Mesenchymal stem cell (in vitro differentiated cells and primary cell): ENCODE measurements around the gene WIPF2.
A peak's percentile ranks its signal among the peaks of the same experiment; 100 is the strongest.
"Not testable (repeated sequence)": the region's sequence is repeated elsewhere in the genome, so short reads cannot be mapped to it uniquely, and the experiment has no call there.

Experiments used
- DNase-seq: peaks from one replicate; pipeline ENCODE4 v3.0.0-alpha.2; 2013
- H2AFZ ChIP-seq: one replicate; pipeline ENCODE4 v1.6.1; 2013; ENCODE audit warnings: low read depth, mild to moderate bottlenecking, control low read depth, inconsistent platforms, low read length, moderate library complexity
- H2AK5ac ChIP-seq: 2 replicates; pipeline ENCODE4 v1.6.1; 2013; ENCODE audit warnings: low read length, moderate library complexity, mild to moderate bottlenecking, inconsistent platforms; ENCODE audit not compliant: severe bottlenecking
- H2BK120ac ChIP-seq: one replicate; pipeline ENCODE4 v1.6.1; 2013; ENCODE audit warnings: low read depth, mild to moderate bottlenecking, inconsistent platforms, low read length, moderate library complexity
- H2BK12ac ChIP-seq, 2 experiments: one replicate each; pipeline ENCODE4 v1.6.1; 2013; ENCODE audit warnings: inconsistent platforms in 2 of 2, low read length in 2 of 2, mild to moderate bottlenecking in 2 of 2, moderate library complexity in 2 of 2, control low read depth in 1 of 2
- H2BK15ac ChIP-seq: one replicate; pipeline ENCODE4 v1.6.1; 2013; ENCODE audit warnings: mild to moderate bottlenecking, low read depth, inconsistent platforms; ENCODE audit not compliant: poor library complexity, severe bottlenecking
- H2BK5ac ChIP-seq: 2 replicates; pipeline ENCODE4 v1.6.1; 2013; ENCODE audit warnings: low read depth, mild to moderate bottlenecking, low read length, control low read depth, inconsistent platforms; ENCODE audit not compliant: poor library complexity, severe bottlenecking
- H3K14ac ChIP-seq, 2 experiments: one replicate each; pipeline ENCODE4 v1.6.1; 2013; ENCODE audit warnings: inconsistent platforms in 2 of 2, low read length in 2 of 2, control low read depth in 1 of 2, mild to moderate bottlenecking in 1 of 2, moderate library complexity in 1 of 2
- H3K18ac ChIP-seq, 2 experiments: one replicate each; pipeline ENCODE4 v1.6.1; 2013; ENCODE audit warnings: inconsistent platforms in 2 of 2, low read length in 2 of 2, control low read depth in 1 of 2, low read depth in 1 of 2, mild to moderate bottlenecking in 1 of 2
- H3K23ac ChIP-seq, 2 experiments: one replicate each; pipeline ENCODE4 v1.6.1; 2013; ENCODE audit warnings: inconsistent platforms in 2 of 2, low read length in 2 of 2, mild to moderate bottlenecking in 2 of 2, moderate library complexity in 2 of 2, control low read depth in 1 of 2
- H3K27ac ChIP-seq: 2 replicates; pipeline ENCODE4 v1.5.1; 2013; ENCODE audit warnings: mild to moderate bottlenecking, moderate library complexity, low read length, control low read depth, inconsistent platforms; ENCODE audit not compliant: poor library complexity, severe bottlenecking
- H3K27me3 ChIP-seq, 2 experiments: 2 replicates each; pipeline versions ENCODE4 v1.6.1 to v1.7.0; 2013; ENCODE audit warnings: low read length in 2 of 2, mild to moderate bottlenecking in 2 of 2, moderate library complexity in 2 of 2, control low read depth in 1 of 2, inconsistent platforms in 1 of 2; ENCODE audit not compliant: control insufficient read depth in 1 of 2, insufficient read depth in 1 of 2
- H3K36me3 ChIP-seq, 2 experiments: 2 replicates each; pipeline versions ENCODE4 v1.6.1 to v1.7.0; 2013; ENCODE audit warnings: low read length in 2 of 2, control low read depth in 1 of 2, inconsistent platforms in 1 of 2, low read depth in 1 of 2, mild to moderate bottlenecking in 1 of 2; ENCODE audit not compliant: insufficient read depth in 2 of 2, control insufficient read depth in 1 of 2
- H3K4ac ChIP-seq, 2 experiments: one replicate each; pipeline ENCODE4 v1.6.1; 2013; ENCODE audit warnings: inconsistent platforms in 2 of 2, low read length in 2 of 2, mild to moderate bottlenecking in 2 of 2, moderate library complexity in 2 of 2, control low read depth in 1 of 2, low read depth in 1 of 2
- H3K4me1 ChIP-seq: 2 replicates; pipeline ENCODE4 v1.6.1; 2013; ENCODE audit warnings: low read depth, low read length, control low read depth; ENCODE audit not compliant: control insufficient read depth, insufficient read depth
- H3K4me2 ChIP-seq: 2 replicates; pipeline ENCODE4 v1.6.1; 2013; ENCODE audit warnings: low read length, mild to moderate bottlenecking, inconsistent platforms; ENCODE audit not compliant: poor library complexity, severe bottlenecking
- H3K4me3 ChIP-seq, 2 experiments: 2 replicates each; pipeline versions ENCODE4 v1.5.1 to v1.7.0; 2013; ENCODE audit warnings: low read length in 2 of 2, mild to moderate bottlenecking in 2 of 2, control low read depth in 1 of 2, low read depth in 1 of 2; ENCODE audit not compliant: insufficient read depth in 1 of 2
- H3K79me1 ChIP-seq: replicated peaks from 2 replicates; pipeline ENCODE4 v1.6.1; 2013; ENCODE audit warnings: mild to moderate bottlenecking, control low read depth, low read length, inconsistent platforms; ENCODE audit not compliant: poor library complexity, severe bottlenecking
- H3K9ac ChIP-seq: 2 replicates; pipeline ENCODE4 v1.7.0; 2013; ENCODE audit warnings: mild to moderate bottlenecking, low read length, moderate library complexity
- H3K9me3 ChIP-seq: 2 replicates; pipeline ENCODE4 v1.7.0; 2013; ENCODE audit warnings: mild to moderate bottlenecking, low read length; ENCODE audit not compliant: control insufficient read depth
- H4K8ac ChIP-seq: one replicate; pipeline ENCODE4 v1.6.1; 2013; ENCODE audit warnings: inconsistent platforms, mild to moderate bottlenecking, low read length, moderate library complexity
- H4K91ac ChIP-seq: one replicate; pipeline ENCODE4 v1.6.1; 2013; ENCODE audit warnings: mild to moderate bottlenecking, low read length, inconsistent platforms
- WGBS: methylation state at CpG from one replicate; pipeline ENCODE4 v1.1.7; 2013; ENCODE audit warnings: mixed read lengths; 5-methylcytosine and 5-hydroxymethylcytosine counted together

WIPF2 gene

GRCh38 chr17:40209404-40210093 lies 9.6 kb upstream of the WIPF2 start:
- H2BK12ac ChIP-seq = no peak overlapping the region
- no peak overlapping the region for H2BK5ac ChIP-seq
- no peaks in the 10 kb centered on the region for H3K79me1 ChIP-seq
- H3K4me1 ChIP-seq = peaks cover 4% of the 10 kb centered on the region
- H3K4ac ChIP-seq = no peak overlapping the region
- no peak overlapping the region for H2AFZ ChIP-seq
- no peaks in the 10 kb centered on the region for H3K36me3 ChIP-seq
- H3K23ac ChIP-seq = no peak overlapping the region
- no peak overlapping the region for H3K4me3 ChIP-seq
- no peaks in the 10 kb centered on the region for H3K27me3 ChIP-seq
- H3K18ac ChIP-seq = no peak overlapping the region
- H2BK120ac ChIP-seq = no peak overlapping the region
- peak; percentile 22 for DNase-seq
- H3K4me2 ChIP-seq = no peak overlapping the region
- H4K8ac ChIP-seq = no peak overlapping the region
- H4K91ac ChIP-seq = no peak overlapping the region
- WGBS = 15% methylated on average over 1 of the region's 2 CpGs
- no peaks in the 10 kb centered on the region for H3K9me3 ChIP-seq
- peak overlapping the region; percentile 76 for H3K27ac ChIP-seq
- H3K14ac ChIP-seq = no peak overlapping the region
- H2AK5ac ChIP-seq = no peak overlapping the region
- no peak overlapping the region for H2BK15ac ChIP-seq
- no peak overlapping the region for H3K9ac ChIP-seq

- not testable (repeated sequence) for DNase-seq, H3K4ac ChIP-seq, H3K27me3 ChIP-seq, H2AK5ac ChIP-seq, H3K23ac ChIP-seq, H3K4me1 ChIP-seq, H4K8ac ChIP-seq, H2BK5ac ChIP-seq, H3K9ac ChIP-seq, H3K18ac ChIP-seq, H3K4me2 ChIP-seq, H3K9me3 ChIP-seq, H3K4me3 ChIP-seq, H3K79me1 ChIP-seq, H2BK120ac ChIP-seq, H3K14ac ChIP-seq, H2BK15ac ChIP-seq, H4K91ac ChIP-seq, H3K36me3 ChIP-seq, H3K27ac ChIP-seq, H2BK12ac ChIP-seq, H2AFZ ChIP-seq
- WGBS = 87% methylated on average over 5 of the region's 6 CpGs
Measured at GRCh38 chr17:40213914-40214313, 5.2 kb upstream of the WIPF2 start.

GRCh38 chr17:40218006-40218739 lies 931 bp upstream of the WIPF2 start:
- H4K91ac ChIP-seq = peak overlapping the region; percentile 9
- H2BK5ac ChIP-seq = no peak overlapping the region
- no peak overlapping the region for H2BK15ac ChIP-seq
- H3K4me3 ChIP-seq = peak overlapping the region in 1 of 2 experiments; percentile 94
- no peak overlapping the region for H2AFZ ChIP-seq
- no peaks in the 10 kb centered on the region for H3K27me3 ChIP-seq
- H3K4me2 ChIP-seq = peak overlapping the region; percentile 89
- no peak overlapping the region for H3K23ac ChIP-seq
- 86% methylated on average over 7 of the region's 7 CpGs for WGBS
- peak overlapping the region; percentile 95 for H3K9ac ChIP-seq
- peaks cover 0 to 3% of the 10 kb centered on the region in 2 experiments for H3K36me3 ChIP-seq
- no peaks in the 10 kb centered on the region for H3K79me1 ChIP-seq
- H4K8ac ChIP-seq = peak overlapping the region; percentile 91
- no peak overlapping the region for H3K27ac ChIP-seq
- H2BK120ac ChIP-seq = no peak overlapping the region
- peak overlapping the region; percentile 33 for H2AK5ac ChIP-seq
- peak overlapping the region in 1 of 2 experiments; percentile 42 for H2BK12ac ChIP-seq
- H3K4me1 ChIP-seq = peaks cover 9% of the 10 kb centered on the region
- peak overlapping the region; percentile 55 to 58 for H3K4ac ChIP-seq
- H3K9me3 ChIP-seq = no peaks in the 10 kb centered on the region
- peak overlapping the region in 1 of 2 experiments; percentile 76 for H3K18ac ChIP-seq
- DNase-seq = no peak
- no peak overlapping the region for H3K14ac ChIP-seq

GRCh38 chr17:40219594-40220338 lies 662 bp downstream of the WIPF2 start:
- peak overlapping the region; percentile 81 for H3K4me2 ChIP-seq
- peak overlapping the region in 1 of 2 experiments; percentile 5 for H3K14ac ChIP-seq
- peak overlapping the region in 1 of 2 experiments; percentile 1 for H3K4ac ChIP-seq
- no peak overlapping the region for H3K23ac ChIP-seq
- DNase-seq = peak; percentile 68
- H4K8ac ChIP-seq = no peak overlapping the region
- peak overlapping the region; percentile 37 to 62 for H3K18ac ChIP-seq
- peaks cover 0 to 3% of the 10 kb centered on the region in 2 experiments for H3K36me3 ChIP-seq
- H2BK120ac ChIP-seq = peak overlapping the region; percentile 82
- peaks cover 8% of the 10 kb centered on the region for H3K4me1 ChIP-seq
- no peak overlapping the region for H2BK5ac ChIP-seq
- no peaks in the 10 kb centered on the region for H3K79me1 ChIP-seq
- H3K27ac ChIP-seq = peak overlapping the region; percentile 41
- H3K27me3 ChIP-seq = no peaks in the 10 kb centered on the region
- peak overlapping the region; percentile 79 to 94 for H3K4me3 ChIP-seq
- peak overlapping the region; percentile 48 for H2AFZ ChIP-seq
- H3K9ac ChIP-seq = peak overlapping the region; percentile 89
- H2BK12ac ChIP-seq = peak overlapping the region in 1 of 2 experiments; percentile 8
- 12% methylated on average over 24 of the region's 24 CpGs for WGBS
- no peak overlapping the region for H2BK15ac ChIP-seq
- no peak overlapping the region for H2AK5ac ChIP-seq
- no peak overlapping the region for H4K91ac ChIP-seq
- H3K9me3 ChIP-seq = no peaks in the 10 kb centered on the region
